GM12891 (cell line): ENCODE measurements around the gene NDUFS1.
"Not testable (repeated sequence)": the region's sequence is repeated elsewhere in the genome, so short reads cannot be mapped to it uniquely, and the experiment has no call there.

Experiments
- DNase-seq: peaks from one replicate; pipeline ENCODE4 v3.0.0; 2011; ENCODE audit warnings: low spot score; ENCODE audit not compliant: insufficient read length
- FAIRE-seq: peaks from 2 replicates; lab custom pipeline; 2011; peaks lifted over from hg19 to GRCh38; lab: Jason Lieb, UNC
- PAX5 ChIP-seq: IDR thresholded peaks from 2 replicates; pipeline ENCODE4 v1.6.1; 2011; ENCODE audit warnings: low read length, moderate library complexity, mild to moderate bottlenecking; ENCODE audit not compliant: insufficient read depth, severe bottlenecking
- POLR2A ChIP-seq: IDR thresholded peaks from 2 replicates; pipeline ENCODE4 v1.6.1; 2011; ENCODE audit warnings: low read depth, low read length, control low read depth
- POLR2AphosphoS5 ChIP-seq: IDR thresholded peaks from 2 replicates; pipeline ENCODE4 v1.6.1; 2011; ENCODE audit warnings: low read depth, low read length, control low read depth
- POU2F2 ChIP-seq: IDR thresholded peaks from 2 replicates; pipeline ENCODE4 v1.6.1; 2011; ENCODE audit warnings: low read depth, mild to moderate bottlenecking, control low read depth, low read length, moderate library complexity
- SPI1 ChIP-seq: IDR thresholded peaks from 2 replicates; pipeline ENCODE4 v1.6.1; 2011; ENCODE audit warnings: low read depth, low read length, control low read depth
- TAF1 ChIP-seq: IDR thresholded peaks from 2 replicates; pipeline ENCODE4 v1.6.1; 2011; ENCODE audit warnings: low read depth, low read length, control low read depth

The NDUFS1 gene

DNA sequence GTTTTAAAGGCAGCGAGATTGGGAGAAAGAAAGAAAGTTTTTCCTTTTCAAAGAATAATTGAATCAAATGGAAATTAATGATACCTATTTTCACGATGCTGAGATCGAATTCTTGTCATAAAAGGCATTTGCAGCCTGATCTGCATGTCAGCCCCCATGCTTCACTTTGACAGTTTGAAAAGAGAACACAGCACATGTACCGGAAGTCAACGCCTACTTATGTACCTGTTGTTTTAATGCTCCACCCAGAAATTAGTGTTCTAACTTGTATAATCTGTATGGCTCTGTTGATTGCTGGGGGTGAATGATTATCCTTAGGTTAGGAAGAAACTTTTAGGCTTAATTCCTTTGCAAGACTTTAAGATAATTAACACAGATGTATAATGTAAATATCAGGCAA, 31.4 kb upstream of the NDUFS1 start:
- TF ChIP-seq SPI1 (no peak), POLR2A (no peak), POU2F2 (no peak), PAX5 (no peak), POLR2AphosphoS5 (no peak), TAF1 (no peak)
- no peak for DNase-seq
- no peak for FAIRE-seq

DNA sequence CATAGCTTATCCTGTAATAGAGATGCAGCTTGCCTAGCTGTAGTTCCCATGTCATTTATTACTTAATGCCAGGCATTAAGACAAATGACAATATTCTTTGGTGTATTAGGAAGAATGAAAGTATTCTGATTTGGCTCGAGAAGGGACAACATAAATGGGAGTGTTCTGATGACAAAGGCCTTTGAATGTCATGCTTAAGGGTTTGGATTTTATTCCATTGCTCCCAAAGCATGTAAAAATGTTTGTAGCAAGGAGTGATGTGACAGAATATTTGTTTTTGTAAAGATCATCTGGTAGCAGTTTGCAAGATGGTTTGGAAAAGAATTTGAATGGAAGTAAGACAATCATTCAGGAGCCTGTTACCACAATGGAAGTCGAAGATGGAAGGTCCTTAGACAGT, 30.9 kb upstream of the NDUFS1 start:
- no peak for DNase-seq
- FAIRE-seq = no peak
- TF ChIP-seq POLR2AphosphoS5 = no peak

DNA sequence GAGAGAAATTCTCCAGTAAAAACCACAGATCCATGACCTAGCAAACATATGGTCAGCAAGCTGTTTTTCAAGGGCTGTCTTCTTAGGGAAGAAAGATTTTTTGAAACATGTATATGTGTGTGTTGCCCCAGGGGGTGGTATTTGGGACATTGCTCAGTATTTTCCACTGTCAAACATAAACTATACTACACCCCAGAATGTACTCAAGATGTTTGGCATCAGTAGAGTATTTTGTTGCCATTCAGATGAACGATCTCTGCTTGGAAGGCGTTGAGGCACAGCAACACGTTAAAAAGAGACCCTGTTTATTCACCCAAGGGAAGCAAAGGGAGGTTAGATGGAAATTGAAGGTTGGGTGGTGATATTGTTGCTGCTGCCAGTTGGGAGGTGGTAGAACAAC, 30.4 kb upstream of the NDUFS1 start:
- FAIRE-seq = no peak
- no peak for TF ChIP-seq POU2F2
- TF ChIP-seq POLR2AphosphoS5 = no peak
- no peak for TF ChIP-seq TAF1
- TF ChIP-seq SPI1 = no peak
- no peak for TF ChIP-seq POLR2A
- TF ChIP-seq PAX5 = no peak
- DNase-seq = no peak

DNA sequence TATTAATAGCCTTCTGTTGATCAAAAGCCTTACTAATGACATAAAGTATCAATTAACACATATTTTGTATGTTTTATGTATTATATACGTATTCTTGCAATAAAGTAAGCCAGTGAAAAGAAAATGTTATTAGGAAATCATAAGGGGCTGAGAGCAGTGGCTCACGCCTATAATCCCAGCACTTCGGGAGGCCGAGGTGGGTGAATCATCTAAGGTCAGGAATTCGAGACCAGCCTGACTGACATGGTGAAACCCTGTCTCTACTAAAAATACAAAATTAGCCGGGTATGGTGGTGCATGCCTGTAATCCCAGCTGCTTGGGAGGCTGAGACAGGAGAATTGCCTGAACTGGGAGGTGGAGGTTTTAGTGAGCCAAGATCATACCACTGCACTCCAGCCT, 22.3 kb upstream of the NDUFS1 start:
- not testable (repeated sequence) for FAIRE-seq, DNase-seq

DNA sequence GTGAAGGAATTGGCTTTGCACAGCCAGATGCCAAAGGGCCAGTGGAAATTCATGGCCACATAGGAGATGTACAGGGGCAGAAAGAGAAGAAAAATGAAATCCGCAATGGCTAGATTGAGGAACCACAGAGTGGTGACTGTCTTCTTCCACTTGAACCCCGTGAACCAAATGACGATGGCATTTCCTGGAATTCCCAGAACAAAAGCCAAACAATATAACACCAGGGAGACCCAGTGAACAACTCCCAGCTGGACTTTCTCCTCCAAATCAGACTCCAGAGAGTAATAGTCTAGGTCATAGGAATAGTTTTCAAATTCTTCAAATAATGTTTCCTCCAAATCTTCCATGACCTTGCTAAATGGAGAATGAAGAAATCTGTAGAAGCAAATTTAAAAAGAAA, 17.7 kb upstream of the NDUFS1 start:
- TF ChIP-seq PAX5 = no peak
- no peak for TF ChIP-seq POLR2A
- no peak for TF ChIP-seq SPI1
- TF ChIP-seq POLR2AphosphoS5 = no peak
- TF ChIP-seq POU2F2 = no peak
- no peak for TF ChIP-seq TAF1
- FAIRE-seq = no peak
- no peak for DNase-seq

DNA sequence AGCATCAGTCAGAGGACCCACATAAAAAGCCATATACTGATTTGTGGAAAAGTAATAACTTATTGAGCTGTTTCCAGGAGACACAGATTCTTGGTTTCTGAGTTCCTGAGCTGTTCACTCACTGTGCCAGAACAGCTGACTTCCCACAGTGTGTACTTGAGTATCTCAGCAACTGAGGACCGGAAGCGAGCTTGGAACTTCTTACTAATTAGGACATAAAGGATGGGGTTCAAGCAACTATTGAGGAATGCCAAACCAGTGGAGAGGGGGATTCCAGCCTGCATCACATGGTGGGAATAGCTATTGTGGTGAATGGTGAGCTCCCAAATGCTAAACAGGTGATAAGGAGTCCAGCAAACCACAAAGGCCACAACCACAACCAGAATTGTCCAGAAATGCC, 16.9 kb upstream of the NDUFS1 start:
- DNase-seq (no peak), FAIRE-seq (no peak)
- TF ChIP-seq POLR2AphosphoS5 = no peak
- TF ChIP-seq POU2F2 = no peak
- TF ChIP-seq POLR2A = no peak
- no peak for TF ChIP-seq SPI1
- no peak for TF ChIP-seq PAX5
- no peak for TF ChIP-seq TAF1

DNA sequence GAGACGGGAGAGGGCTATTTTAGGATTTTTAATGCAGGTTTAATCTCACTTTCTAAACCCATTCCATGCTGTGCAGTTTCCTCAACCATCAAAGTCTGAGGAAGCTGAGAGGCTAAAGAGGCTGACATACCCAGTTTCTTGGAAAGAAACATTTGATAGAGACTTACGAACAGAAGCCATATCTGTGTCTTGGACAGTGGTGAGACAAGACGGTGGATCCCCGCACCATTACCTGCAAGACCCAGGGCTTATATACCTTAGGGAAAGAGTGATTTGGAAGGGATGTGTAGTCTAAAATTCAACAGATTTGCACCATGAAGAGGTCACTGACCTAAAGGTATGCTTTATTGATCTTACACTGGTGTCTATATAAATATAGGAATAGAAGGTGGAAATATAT, 13.9 kb upstream of the NDUFS1 start:
- TF ChIP-seq TAF1 (no peak), POLR2AphosphoS5 (no peak), POU2F2 (no peak), POLR2A (no peak), PAX5 (no peak), SPI1 (no peak)
- no peak for DNase-seq
- no peak for FAIRE-seq

DNA sequence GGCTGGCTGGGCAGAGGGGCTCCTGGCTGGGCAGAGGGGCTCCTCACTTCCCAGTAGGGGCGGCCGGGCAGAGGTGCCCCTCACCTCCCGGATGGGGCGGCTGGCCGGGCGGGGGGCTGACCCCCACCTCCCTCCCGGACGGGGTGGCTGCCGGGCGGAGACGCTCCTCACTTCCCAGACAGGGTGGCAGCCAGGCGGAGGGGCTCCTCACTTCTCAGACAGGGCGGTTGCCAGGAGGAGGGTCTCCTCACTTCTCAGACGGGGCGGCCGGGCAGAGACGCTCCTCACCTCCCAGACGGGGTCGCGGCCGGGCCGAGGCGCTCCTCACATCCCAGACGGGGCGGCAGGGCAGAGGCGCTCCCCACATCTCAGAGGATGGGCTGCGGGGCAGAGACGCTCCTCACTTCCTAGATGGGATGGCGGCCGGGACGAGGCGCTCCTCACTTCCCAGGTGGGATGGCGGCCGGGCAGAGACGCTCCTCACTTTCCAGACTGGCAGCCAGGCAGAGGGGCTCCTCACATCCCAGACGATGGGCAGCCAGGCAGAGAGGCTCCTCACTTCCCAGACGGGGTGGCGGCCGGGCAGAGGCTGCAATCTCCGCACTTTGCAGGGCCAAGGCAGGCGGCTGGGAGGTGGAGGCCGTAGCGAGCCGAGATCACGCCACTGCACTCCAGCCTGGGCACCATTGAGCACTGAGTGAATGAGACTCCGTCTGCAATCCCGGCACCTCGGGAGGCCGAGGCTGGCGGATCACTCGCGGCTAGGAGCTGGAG, 12.6 kb upstream of the NDUFS1 start:
- not testable (repeated sequence) for DNase-seq, FAIRE-seq

DNA sequence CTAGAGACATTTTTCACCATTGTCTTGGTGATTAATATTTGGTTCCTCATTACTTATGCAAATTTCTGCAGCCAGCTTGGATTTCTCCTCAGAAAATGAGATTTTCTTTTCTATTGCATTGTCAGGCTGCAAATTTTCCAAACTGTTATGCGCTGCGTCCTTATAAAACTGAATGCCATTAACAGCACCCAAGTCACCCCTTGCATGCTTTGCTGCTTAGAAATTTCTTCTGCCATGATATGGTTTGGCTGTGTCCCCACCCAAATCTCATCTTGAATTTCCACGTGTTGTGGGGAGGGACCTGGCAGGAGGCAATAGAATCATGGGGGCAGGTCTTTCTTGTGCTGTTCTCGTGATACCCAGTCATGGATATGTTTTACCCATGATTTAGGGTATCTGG, 9.0 kb upstream of the NDUFS1 start:
- DNase-seq, FAIRE-seq: not testable (repeated sequence)

DNA sequence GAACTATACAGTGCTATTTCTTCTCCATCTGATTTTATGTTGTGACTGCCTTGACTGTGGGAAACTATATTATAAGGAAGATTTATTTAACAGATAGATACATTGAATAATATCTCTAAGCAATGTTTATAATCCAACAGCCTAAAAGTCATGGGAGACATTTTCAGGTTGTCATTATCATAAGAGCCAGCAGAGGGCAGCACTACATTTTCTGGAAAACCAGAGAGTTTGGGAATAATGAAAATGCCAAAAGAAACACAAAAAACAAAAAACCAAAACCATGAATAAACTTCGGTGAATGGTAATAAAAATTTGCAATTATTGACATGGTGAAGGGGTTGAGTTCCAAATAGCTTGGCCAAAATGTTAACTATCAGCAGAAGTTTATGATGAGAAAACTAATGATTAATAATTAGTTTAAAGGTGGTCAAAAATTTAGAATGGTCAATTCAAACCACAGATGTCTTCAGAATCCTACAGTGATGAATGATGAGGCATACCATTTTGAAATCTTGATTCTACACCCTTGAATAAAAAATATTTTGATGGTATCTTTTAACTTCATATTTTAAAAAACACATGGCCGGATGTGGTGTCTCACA, 5.1 kb upstream of the NDUFS1 start:
- no peak for DNase-seq
- no peak for FAIRE-seq

More for the DNA sequence above, 5.1 kb upstream of the NDUFS1 start:
- no peak for TF ChIP-seq TAF1
- no peak for TF ChIP-seq POLR2AphosphoS5
- no peak for TF ChIP-seq PAX5
- no peak for TF ChIP-seq SPI1
- no peak for TF ChIP-seq POU2F2
- TF ChIP-seq POLR2A = no peak
